HEK293 (cell line): ENCODE measurements around the gene PRR18.

Experiments used
- CTCF ChIA-PET: fragments of 350-600 bp; formaldehyde crosslinking; extraction: SDS; loops from one replicate; lab custom pipeline; 2021; ENCODE audit warnings: antibody characterized with exemption; lab: Yijun Ruan, JAX
- POLR2A ChIA-PET: fragments of 300-600 bp; formaldehyde crosslinking; extraction: SDS; loops from one replicate; lab custom pipeline; 2020; ENCODE audit warnings: antibody characterized with exemption, inconsistent platforms; lab: Yijun Ruan, JAX
- H3K27ac ChIP-seq: fragments of 200-500 bp; sonication (Bioruptor generic); 2 replicates; pipeline ENCODE4 v1.5.1; 2014; ENCODE audit warnings: low read depth, low read length, control low read depth, inconsistent platforms; ENCODE audit errors: extremely low read depth
- H3K36me3 ChIP-seq, 2 experiments: fragments of 200-500 bp in 1 of 2; sonication (Bioruptor generic) in 1 of 2; 1 replicate in 1 of 2; 2 replicates in 1 of 2; pipeline ENCODE4 v1.5.1; 2014 to 2017; ENCODE audit warnings: inconsistent platforms in 2 of 2, low read length in 2 of 2; ENCODE audit not compliant: control insufficient read depth in 2 of 2, insufficient read depth in 1 of 2
- H3K4me1 ChIP-seq: fragments of 200-500 bp; sonication (Bioruptor generic); 2 replicates; pipeline ENCODE4 v1.5.1; 2014; ENCODE audit warnings: mild to moderate bottlenecking, low read length, inconsistent platforms; ENCODE audit not compliant: control insufficient read depth, insufficient read depth
- H3K4me3 ChIP-seq: 2 replicates; pipeline ENCODE4 v1.5.1; 2011; ENCODE audit warnings: low read depth, mild to moderate bottlenecking, control low read depth, low read length, moderate library complexity
- H3K9me3 ChIP-seq: fragments of 200-500 bp; sonication (Bioruptor generic); 2 replicates; pipeline ENCODE4 v1.5.1; 2014; ENCODE audit warnings: low read depth, low read length, inconsistent platforms; ENCODE audit not compliant: control insufficient read depth, insufficient read depth
- GFI1B ChIP-seq: fragments of 450-650 bp; formaldehyde crosslinking; IDR thresholded peaks from 2 replicates; pipeline ENCODE4 v1.5.1; 2016; ENCODE audit warnings: missing biosample characterization, missing genetic modification characterization
- GLIS2 ChIP-seq: fragments of 450-650 bp; formaldehyde crosslinking; IDR thresholded peaks from 2 replicates; pipeline ENCODE4 v1.5.1; 2016; ENCODE audit warnings: missing biosample characterization, missing genetic modification characterization
- KLF9 ChIP-seq: fragments of 450-650 bp; formaldehyde crosslinking; IDR thresholded peaks from 2 replicates; pipeline ENCODE4 v1.5.1; 2016; ENCODE audit warnings: missing biosample characterization, missing genetic modification characterization, low read depth
- MZF1 ChIP-seq: fragments of 450-650 bp; formaldehyde crosslinking; IDR thresholded peaks from 2 replicates; pipeline ENCODE4 v1.5.1; 2017; ENCODE audit warnings: missing biosample characterization, missing genetic modification characterization, borderline replicate concordance
- ZBTB17 ChIP-seq: fragments of 450-650 bp; formaldehyde crosslinking; IDR thresholded peaks from 2 replicates; pipeline ENCODE4 v1.5.1; 2016; ENCODE audit warnings: missing biosample characterization, missing genetic modification characterization
- ZBTB21 ChIP-seq: fragments of 450-650 bp; formaldehyde crosslinking; IDR thresholded peaks from 2 replicates; pipeline ENCODE4 v1.5.1; 2017; ENCODE audit warnings: missing biosample characterization, missing genetic modification characterization
- ZNF132 ChIP-seq: fragments of 450-650 bp; formaldehyde crosslinking; IDR thresholded peaks from 2 replicates; pipeline ENCODE4 v1.5.1; 2017; ENCODE audit warnings: missing biosample characterization, missing genetic modification characterization, borderline replicate concordance
- ZNF292 ChIP-seq: fragments of 450-650 bp; formaldehyde crosslinking; IDR thresholded peaks from 2 replicates; pipeline ENCODE4 v1.5.1; 2016; ENCODE audit warnings: low read depth, missing biosample characterization, missing genetic modification characterization, borderline replicate concordance
- ZNF391 ChIP-seq: fragments of 450-650 bp; formaldehyde crosslinking; IDR thresholded peaks from 2 replicates; pipeline ENCODE4 v1.5.1; 2016; ENCODE audit warnings: low read depth, missing biosample characterization, missing genetic modification characterization, borderline replicate concordance
- ZNF433 ChIP-seq: fragments of 450-650 bp; formaldehyde crosslinking; IDR thresholded peaks from 2 replicates; pipeline ENCODE4 v1.5.1; 2016; ENCODE audit warnings: missing biosample characterization, missing genetic modification characterization, low read depth
- ZNF510 ChIP-seq: fragments of 450-650 bp; formaldehyde crosslinking; IDR thresholded peaks from 2 replicates; pipeline ENCODE4 v1.5.1; 2018; ENCODE audit warnings: mild to moderate bottlenecking, missing genetic modification characterization, missing biosample characterization; ENCODE audit not compliant: insufficient replicate concordance
- ZNF544 ChIP-seq: fragments of 450-650 bp; formaldehyde crosslinking; IDR thresholded peaks from 2 replicates; pipeline ENCODE4 v1.5.0; 2017; ENCODE audit warnings: missing biosample characterization, missing genetic modification characterization
- ZNF571 ChIP-seq: fragments of 450-650 bp; formaldehyde crosslinking; IDR thresholded peaks from 2 replicates; pipeline ENCODE4 v1.5.0; 2017; ENCODE audit warnings: missing biosample characterization, missing genetic modification characterization
- ZNF654 ChIP-seq: fragments of 450-650 bp; formaldehyde crosslinking; IDR thresholded peaks from 2 replicates; pipeline ENCODE4 v1.5.1; 2016; ENCODE audit warnings: low read depth, missing biosample characterization, missing genetic modification characterization
- ZNF707 ChIP-seq: fragments of 450-650 bp; formaldehyde crosslinking; IDR thresholded peaks from 2 replicates; pipeline ENCODE4 v1.5.1; 2016; ENCODE audit warnings: missing biosample characterization, missing genetic modification characterization
- ZNF768 ChIP-seq: fragments of 450-650 bp; formaldehyde crosslinking; IDR thresholded peaks from 2 replicates; pipeline ENCODE4 v1.5.1; 2018; ENCODE audit warnings: missing biosample characterization, mild to moderate bottlenecking, missing genetic modification characterization
- ZNF776 ChIP-seq: fragments of 450-650 bp; formaldehyde crosslinking; IDR thresholded peaks from 2 replicates; pipeline ENCODE4 v1.5.0; 2017; ENCODE audit warnings: missing biosample characterization, missing genetic modification characterization, borderline replicate concordance
- ZNF792 ChIP-seq: fragments of 450-650 bp; formaldehyde crosslinking; IDR thresholded peaks from 2 replicates; pipeline ENCODE4 v1.5.1; 2016; ENCODE audit warnings: missing biosample characterization, missing genetic modification characterization
- ZNF843 ChIP-seq: fragments of 450-650 bp; formaldehyde crosslinking; IDR thresholded peaks from 2 replicates; pipeline ENCODE4 v1.5.1; 2016; ENCODE audit warnings: missing biosample characterization, missing genetic modification characterization
- TF ChIP-seq, protein P1 (sequence below): fragments of 450-650 bp; formaldehyde crosslinking; IDR thresholded peaks from 2 replicates; pipeline ENCODE4; 2016; ENCODE audit warnings: missing biosample characterization, missing genetic modification characterization
- TF ChIP-seq, protein P2 (sequence below): fragments of 450-650 bp; formaldehyde crosslinking; IDR thresholded peaks from 2 replicates; pipeline ENCODE4 v1.5.1; 2016; ENCODE audit warnings: missing biosample characterization, missing genetic modification characterization
- TF ChIP-seq, protein P3 (sequence below): fragments of 450-650 bp; formaldehyde crosslinking; IDR thresholded peaks from 2 replicates; pipeline ENCODE4 v1.5.1; 2016; ENCODE audit warnings: missing biosample characterization, missing genetic modification characterization

PRR18 gene

DNA sequence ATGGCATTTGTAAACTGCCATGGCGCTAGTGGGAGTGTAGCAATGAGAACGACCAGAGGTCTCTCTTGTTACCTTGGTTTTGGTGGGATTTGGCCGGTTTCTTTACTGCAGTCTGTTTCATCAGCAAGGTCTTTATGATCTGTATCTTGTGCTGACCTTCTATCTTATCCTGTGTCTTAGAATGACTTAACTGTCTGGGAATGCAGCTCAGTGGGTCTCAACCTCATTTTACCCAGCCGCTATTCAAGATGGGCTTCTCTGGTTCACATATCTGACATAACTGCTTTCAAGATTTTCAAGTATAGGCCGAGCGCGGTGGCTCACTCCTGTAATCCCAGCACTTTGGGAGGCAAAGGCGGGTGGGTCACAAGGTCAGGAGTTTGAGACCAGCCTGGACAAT, 36.0 kb upstream of the PRR18 start:
- H3K4me1 ChIP-seq, result peaks cover 3% of the 10 kb centered on the region; the same call in 1 of the 2 replicates
- H3K4me3 ChIP-seq, result no peak overlapping the region
- peaks cover 0 to 13% of the 10 kb centered on the region in 2 experiments; a peak in 2 of 3 replicates for H3K36me3 ChIP-seq
- POLR2A ChIA-PET, result interaction anchor here (0.6 to 0.9 kb wide), 4 partner anchors 10 to 1062 kb away, joined by 3 read pairs; no protein-coding TSS in a partner anchor
- no peak overlapping the region for H3K27ac ChIP-seq
- no peaks in the 10 kb centered on the region for H3K9me3 ChIP-seq
- CTCF ChIA-PET, result interaction anchor here (1.4 kb wide), 1 partner anchor 37 kb away, joined by 4 read pairs; no protein-coding TSS in a partner anchor
- TF ChIP-seq, protein P1, sequence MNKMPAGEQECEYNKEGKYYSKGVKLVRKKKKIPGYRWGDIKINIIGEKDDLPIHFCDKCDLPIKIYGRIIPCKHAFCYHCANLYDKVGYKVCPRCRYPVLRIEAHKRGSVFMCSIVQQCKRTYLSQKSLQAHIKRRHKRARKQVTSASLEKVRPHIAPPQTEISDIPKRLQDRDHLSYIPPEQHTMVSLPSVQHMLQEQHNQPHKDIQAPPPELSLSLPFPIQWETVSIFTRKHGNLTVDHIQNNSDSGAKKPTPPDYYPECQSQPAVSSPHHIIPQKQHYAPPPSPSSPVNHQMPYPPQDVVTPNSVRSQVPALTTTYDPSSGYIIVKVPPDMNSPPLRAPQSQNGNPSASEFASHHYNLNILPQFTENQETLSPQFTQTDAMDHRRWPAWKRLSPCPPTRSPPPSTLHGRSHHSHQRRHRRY (tag by site-specific recombination), result no peak
- no peak for TF ChIP-seq ZNF571 (tag by site-specific recombination)
- TF ChIP-seq ZNF132 (tag by site-specific recombination), result no peak
- TF ChIP-seq ZNF707 (tag by site-specific recombination), result no peak
- no peak for TF ChIP-seq ZNF843 (tag by site-specific recombination)
- no peak for TF ChIP-seq ZBTB17 (tag by site-specific recombination)
- no peak for TF ChIP-seq ZNF391
- no peak for TF ChIP-seq ZBTB21
- TF ChIP-seq ZNF510 (tag by site-specific recombination), result no peak
- TF ChIP-seq ZNF776 (tag by site-specific recombination), result no peak
- no peak for TF ChIP-seq ZNF292 (tag by site-specific recombination)
- TF ChIP-seq ZNF768 (tag by site-specific recombination), result no peak
- TF ChIP-seq MZF1 (tag by site-specific recombination), result no peak
- TF ChIP-seq ZNF544 (tag by site-specific recombination), result no peak
- TF ChIP-seq, protein P2, sequence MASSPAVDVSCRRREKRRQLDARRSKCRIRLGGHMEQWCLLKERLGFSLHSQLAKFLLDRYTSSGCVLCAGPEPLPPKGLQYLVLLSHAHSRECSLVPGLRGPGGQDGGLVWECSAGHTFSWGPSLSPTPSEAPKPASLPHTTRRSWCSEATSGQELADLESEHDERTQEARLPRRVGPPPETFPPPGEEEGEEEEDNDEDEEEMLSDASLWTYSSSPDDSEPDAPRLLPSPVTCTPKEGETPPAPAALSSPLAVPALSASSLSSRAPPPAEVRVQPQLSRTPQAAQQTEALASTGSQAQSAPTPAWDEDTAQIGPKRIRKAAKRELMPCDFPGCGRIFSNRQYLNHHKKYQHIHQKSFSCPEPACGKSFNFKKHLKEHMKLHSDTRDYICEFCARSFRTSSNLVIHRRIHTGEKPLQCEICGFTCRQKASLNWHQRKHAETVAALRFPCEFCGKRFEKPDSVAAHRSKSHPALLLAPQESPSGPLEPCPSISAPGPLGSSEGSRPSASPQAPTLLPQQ (tag by site-specific recombination), result no peak
- no peak for TF ChIP-seq GLIS2 (tag by site-specific recombination)
- no peak for TF ChIP-seq ZNF654 (tag by site-specific recombination)
- TF ChIP-seq, all 188 proteins: peak for 0

DNA sequence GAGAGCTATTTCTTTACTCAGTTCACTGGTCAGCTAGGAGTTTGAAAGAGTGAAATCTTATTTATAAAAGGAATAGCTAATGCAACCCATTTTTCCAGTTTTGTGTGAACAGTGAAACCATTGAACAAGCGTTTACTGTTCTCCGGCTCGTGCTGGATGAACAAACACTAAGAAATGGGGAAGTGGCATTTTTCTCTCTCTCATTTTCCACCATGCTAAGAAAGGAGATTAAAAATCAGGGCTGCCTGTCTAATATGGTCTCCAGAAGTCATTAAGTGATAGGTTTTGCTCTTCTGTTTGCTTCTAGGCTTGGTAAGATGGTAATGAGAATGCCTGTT, 34.9 kb upstream of the PRR18 start:
- peak overlapping the region; percentile 94 for H3K4me3 ChIP-seq
- TF ChIP-seq GFI1B (no peak), KLF9 (tag by site-specific recombination) (no peak), ZNF433 (tag by site-specific recombination) (no peak), ZNF792 (tag by site-specific recombination) (no peak)
- TF ChIP-seq, protein P3, sequence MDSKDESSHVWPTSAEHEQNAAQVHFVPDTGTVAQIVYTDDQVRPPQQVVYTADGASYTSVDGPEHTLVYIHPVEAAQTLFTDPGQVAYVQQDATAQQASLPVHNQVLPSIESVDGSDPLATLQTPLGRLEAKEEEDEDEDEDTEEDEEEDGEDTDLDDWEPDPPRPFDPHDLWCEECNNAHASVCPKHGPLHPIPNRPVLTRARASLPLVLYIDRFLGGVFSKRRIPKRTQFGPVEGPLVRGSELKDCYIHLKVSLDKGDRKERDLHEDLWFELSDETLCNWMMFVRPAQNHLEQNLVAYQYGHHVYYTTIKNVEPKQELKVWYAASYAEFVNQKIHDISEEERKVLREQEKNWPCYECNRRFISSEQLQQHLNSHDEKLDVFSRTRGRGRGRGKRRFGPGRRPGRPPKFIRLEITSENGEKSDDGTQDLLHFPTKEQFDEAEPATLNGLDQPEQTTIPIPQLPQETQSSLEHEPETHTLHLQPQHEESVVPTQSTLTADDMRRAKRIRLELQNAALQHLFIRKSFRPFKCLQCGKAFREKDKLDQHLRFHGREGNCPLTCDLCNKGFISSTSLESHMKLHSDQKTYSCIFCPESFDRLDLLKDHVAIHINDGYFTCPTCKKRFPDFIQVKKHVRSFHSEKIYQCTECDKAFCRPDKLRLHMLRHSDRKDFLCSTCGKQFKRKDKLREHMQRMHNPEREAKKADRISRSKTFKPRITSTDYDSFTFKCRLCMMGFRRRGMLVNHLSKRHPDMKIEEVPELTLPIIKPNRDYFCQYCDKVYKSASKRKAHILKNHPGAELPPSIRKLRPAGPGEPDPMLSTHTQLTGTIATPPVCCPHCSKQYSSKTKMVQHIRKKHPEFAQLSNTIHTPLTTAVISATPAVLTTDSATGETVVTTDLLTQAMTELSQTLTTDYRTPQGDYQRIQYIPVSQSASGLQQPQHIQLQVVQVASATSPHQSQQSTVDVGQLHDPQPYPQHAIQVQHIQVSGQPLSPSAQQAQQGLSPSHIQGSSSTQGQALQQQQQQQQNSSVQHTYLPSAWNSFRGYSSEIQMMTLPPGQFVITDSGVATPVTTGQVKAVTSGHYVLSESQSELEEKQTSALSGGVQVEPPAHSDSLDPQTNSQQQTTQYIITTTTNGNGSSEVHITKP (tag by site-specific recombination), result no peak
- ChIA-PET POLR2A (interaction anchor here (0.6 to 1.7 kb wide), 5 partner anchors 9 to 179 kb away, joined by 3 to 7 read pairs (median 4); no protein-coding TSS in a partner anchor), CTCF (interaction anchor here (0.9 to 1.3 kb wide), 2 partner anchors 38 to 62 kb away, joined by 3 to 7 read pairs; no protein-coding TSS in a partner anchor)
- no peaks in the 10 kb centered on the region for H3K9me3 ChIP-seq
- peaks cover 3% of the 10 kb centered on the region; the same call in 1 of the 2 replicates for H3K4me1 ChIP-seq
- H3K27ac ChIP-seq, result no peak overlapping the region; the same call in 1 of the 2 replicates
- peaks cover 0 to 24% of the 10 kb centered on the region in 2 experiments; a peak in 2 of 3 replicates for H3K36me3 ChIP-seq
